Measurements from ENCODE around the gene GCK.

The GCK gene

GRCh38 chr7:44120395-44120794 lies 68.8 kb downstream of the GCK start:
- no peak for TF ChIP-seq MAX (IDR thresholded peaks at IDR 0.05)
- TF ChIP-seq TCF12 (IDR thresholded peaks at IDR 0.05; ENCODE audit: low read depth), result no peak
- TF ChIP-seq NFIC (IDR thresholded peaks at IDR 0.05), result no peak

- no peak for TF ChIP-seq USF1 (IDR thresholded peaks at IDR 0.05)
- TF ChIP-seq MAX (IDR thresholded peaks at IDR 0.05), result no peak
- TF ChIP-seq TCF12 (IDR thresholded peaks at IDR 0.05; ENCODE audit: low read depth), result no peak
- no peak for TF ChIP-seq TAF1 (IDR thresholded peaks at IDR 0.05; ENCODE audit: low read depth)
These were observed 69.3 kb downstream of the GCK start for GRCh38 chr7:44119829-44120380.

- TF ChIP-seq CEBPB (IDR thresholded peaks at IDR 0.05) (no peak), NFIC (IDR thresholded peaks at IDR 0.05) (no peak), ZBTB7A (IDR thresholded peaks at IDR 0.05; ENCODE audit: low read depth) (no peak), TEAD4 (IDR thresholded peaks at IDR 0.05) (no peak), FOXM1 (IDR thresholded peaks at IDR 0.05; ENCODE audit: borderline replicate concordance, low read depth) (no peak)
These were observed 71.3 kb downstream of the GCK start for GRCh38 chr7:44117801-44118429.

- TF ChIP-seq CEBPB (IDR thresholded peaks at IDR 0.05) (no peak), MAX (IDR thresholded peaks at IDR 0.05) (no peak), NFIC (IDR thresholded peaks at IDR 0.05) (no peak), EP300 (IDR thresholded peaks at IDR 0.05; ENCODE audit: borderline replicate concordance) (no peak), EGR1 (IDR thresholded peaks at IDR 0.05) (no peak), TCF12 (IDR thresholded peaks at IDR 0.05; ENCODE audit: low read depth) (no peak), TAF1 (IDR thresholded peaks at IDR 0.05; ENCODE audit: low read depth) (no peak), YY1 (IDR thresholded peaks at IDR 0.05; ENCODE audit: low read depth) (no peak), CREB1 (IDR thresholded peaks at IDR 0.05; ENCODE audit: low read depth) (no peak), RAD21 (IDR thresholded peaks at IDR 0.05; ENCODE audit: low read depth) (no peak), TEAD4 (IDR thresholded peaks at IDR 0.05) (no peak), ZBTB7A (IDR thresholded peaks at IDR 0.05; ENCODE audit: low read depth) (no peak), FOXM1 (IDR thresholded peaks at IDR 0.05; ENCODE audit: borderline replicate concordance, low read depth) (no peak), REST (IDR thresholded peaks at IDR 0.05; ENCODE audit: low read depth) (no peak), USF1 (IDR thresholded peaks at IDR 0.05) (no peak)
These were observed 72.2 kb downstream of the GCK start for GRCh38 chr7:44116789-44117666.

- TF ChIP-seq TCF12 (IDR thresholded peaks at IDR 0.05; ENCODE audit: low read depth) (no peak), EP300 (IDR thresholded peaks at IDR 0.05; ENCODE audit: borderline replicate concordance) (no peak), ZBTB7A (IDR thresholded peaks at IDR 0.05; ENCODE audit: low read depth) (no peak), EGR1 (IDR thresholded peaks at IDR 0.05) (no peak), YY1 (IDR thresholded peaks at IDR 0.05; ENCODE audit: low read depth) (no peak), TEAD4 (IDR thresholded peaks at IDR 0.05) (no peak), CEBPB (IDR thresholded peaks at IDR 0.05) (no peak), NFIC (IDR thresholded peaks at IDR 0.05) (no peak), MAX (IDR thresholded peaks at IDR 0.05) (no peak)
These were observed 73.0 kb downstream of the GCK start for GRCh38 chr7:44116087-44116788.

GRCh38 chr7:44114586-44115310 lies 74.5 kb downstream of the GCK start:
- TF ChIP-seq EGR1 (IDR thresholded peaks at IDR 0.05) (no peak), RAD21 (IDR thresholded peaks at IDR 0.05; ENCODE audit: low read depth) (no peak), REST (IDR thresholded peaks at IDR 0.05; ENCODE audit: low read depth) (no peak), TCF12 (IDR thresholded peaks at IDR 0.05; ENCODE audit: low read depth) (no peak), CREB1 (IDR thresholded peaks at IDR 0.05; ENCODE audit: low read depth) (no peak), MAX (IDR thresholded peaks at IDR 0.05) (no peak), USF1 (IDR thresholded peaks at IDR 0.05) (no peak)
